GM12865 (cell line): ENCODE results near the gene LEMD2.

Experiments
- DNase-seq: peaks from one replicate; pipeline ENCODE4 v3.0.0; 2010; ENCODE audit warnings: low read depth
- H3K4me3 ChIP-seq: 2 replicates; pipeline ENCODE4 v1.5.1; 2011; ENCODE audit warnings: mild to moderate bottlenecking, low read depth, low read length, control low read depth
- TF ChIP-seq, protein P1 (sequence below): IDR thresholded peaks from 2 replicates; pipeline ENCODE4 v1.5.1; 2011; ENCODE audit warnings: low read length, control low read depth, low read depth, inconsistent platforms; ENCODE audit not compliant: insufficient read depth; ENCODE audit errors: missing control alignments

LEMD2 gene

DNA sequence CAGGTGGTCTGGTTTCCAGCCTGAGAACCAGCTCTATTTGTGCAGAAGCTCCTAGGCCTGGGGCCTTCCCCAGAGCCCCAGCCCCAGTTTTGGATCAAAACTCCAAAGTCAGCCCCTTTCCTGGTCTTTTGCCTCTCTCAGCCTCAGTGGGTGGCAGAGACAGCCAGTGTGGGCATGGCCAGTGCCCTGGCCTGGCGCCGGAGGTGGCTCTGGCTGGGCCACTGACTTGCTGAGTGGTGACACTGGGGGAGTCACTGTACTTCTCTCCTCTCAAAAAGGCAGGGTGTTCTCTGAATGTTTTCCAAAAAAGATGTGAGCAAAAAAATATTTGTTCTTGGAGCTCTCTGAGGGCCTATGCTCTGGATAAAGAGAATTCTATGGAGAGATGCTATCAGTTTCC lies 34.9 kb upstream of the LEMD2 start:
- no peak for DNase-seq
- H3K4me3 ChIP-seq = no peak overlapping the region
- TF ChIP-seq, protein P1, sequence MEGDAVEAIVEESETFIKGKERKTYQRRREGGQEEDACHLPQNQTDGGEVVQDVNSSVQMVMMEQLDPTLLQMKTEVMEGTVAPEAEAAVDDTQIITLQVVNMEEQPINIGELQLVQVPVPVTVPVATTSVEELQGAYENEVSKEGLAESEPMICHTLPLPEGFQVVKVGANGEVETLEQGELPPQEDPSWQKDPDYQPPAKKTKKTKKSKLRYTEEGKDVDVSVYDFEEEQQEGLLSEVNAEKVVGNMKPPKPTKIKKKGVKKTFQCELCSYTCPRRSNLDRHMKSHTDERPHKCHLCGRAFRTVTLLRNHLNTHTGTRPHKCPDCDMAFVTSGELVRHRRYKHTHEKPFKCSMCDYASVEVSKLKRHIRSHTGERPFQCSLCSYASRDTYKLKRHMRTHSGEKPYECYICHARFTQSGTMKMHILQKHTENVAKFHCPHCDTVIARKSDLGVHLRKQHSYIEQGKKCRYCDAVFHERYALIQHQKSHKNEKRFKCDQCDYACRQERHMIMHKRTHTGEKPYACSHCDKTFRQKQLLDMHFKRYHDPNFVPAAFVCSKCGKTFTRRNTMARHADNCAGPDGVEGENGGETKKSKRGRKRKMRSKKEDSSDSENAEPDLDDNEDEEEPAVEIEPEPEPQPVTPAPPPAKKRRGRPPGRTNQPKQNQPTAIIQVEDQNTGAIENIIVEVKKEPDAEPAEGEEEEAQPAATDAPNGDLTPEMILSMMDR = no peak

DNA sequence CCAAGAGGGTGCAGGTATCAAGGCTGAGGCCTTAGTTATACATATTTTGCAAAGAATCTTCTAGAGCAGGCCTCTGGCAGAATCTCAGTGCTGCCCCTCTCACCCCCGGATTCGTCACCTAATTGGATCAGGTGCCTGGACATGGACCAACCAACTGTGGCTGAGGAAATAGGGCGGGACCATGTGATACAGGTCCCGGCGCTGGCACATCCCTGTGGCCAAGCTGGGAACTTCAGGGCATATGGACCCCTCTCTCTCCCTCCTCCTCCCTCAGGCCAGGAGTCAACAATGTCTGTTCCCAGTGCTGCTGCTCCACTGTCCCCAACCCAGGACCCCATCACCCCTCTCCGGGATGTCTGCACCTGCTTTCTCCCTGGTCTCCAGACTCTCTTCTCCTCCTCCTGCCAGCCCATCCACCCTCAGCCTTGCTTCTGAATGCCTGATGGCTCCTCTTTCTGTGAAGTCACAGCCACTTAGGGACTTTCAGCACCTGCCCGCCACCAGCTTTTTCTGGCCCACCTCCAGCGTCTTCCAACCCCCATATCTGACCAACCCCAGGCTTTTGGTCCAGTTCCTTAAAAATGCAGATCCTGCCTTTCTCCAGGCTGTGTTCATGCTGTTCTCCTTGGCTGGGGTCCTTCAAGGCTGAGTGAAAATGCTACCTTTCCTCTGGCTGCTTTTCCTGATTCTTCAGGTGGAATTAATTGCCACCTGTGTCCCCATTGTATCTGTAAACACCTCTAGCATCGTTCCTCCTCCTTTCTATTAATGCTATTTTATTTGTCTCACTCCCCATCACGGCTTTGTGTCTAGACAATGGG lies 33.9 kb upstream of the LEMD2 start:
- no peak overlapping the region for H3K4me3 ChIP-seq
- TF ChIP-seq, protein P1 = no peak
- DNase-seq = peak; percentile 18

DNA sequence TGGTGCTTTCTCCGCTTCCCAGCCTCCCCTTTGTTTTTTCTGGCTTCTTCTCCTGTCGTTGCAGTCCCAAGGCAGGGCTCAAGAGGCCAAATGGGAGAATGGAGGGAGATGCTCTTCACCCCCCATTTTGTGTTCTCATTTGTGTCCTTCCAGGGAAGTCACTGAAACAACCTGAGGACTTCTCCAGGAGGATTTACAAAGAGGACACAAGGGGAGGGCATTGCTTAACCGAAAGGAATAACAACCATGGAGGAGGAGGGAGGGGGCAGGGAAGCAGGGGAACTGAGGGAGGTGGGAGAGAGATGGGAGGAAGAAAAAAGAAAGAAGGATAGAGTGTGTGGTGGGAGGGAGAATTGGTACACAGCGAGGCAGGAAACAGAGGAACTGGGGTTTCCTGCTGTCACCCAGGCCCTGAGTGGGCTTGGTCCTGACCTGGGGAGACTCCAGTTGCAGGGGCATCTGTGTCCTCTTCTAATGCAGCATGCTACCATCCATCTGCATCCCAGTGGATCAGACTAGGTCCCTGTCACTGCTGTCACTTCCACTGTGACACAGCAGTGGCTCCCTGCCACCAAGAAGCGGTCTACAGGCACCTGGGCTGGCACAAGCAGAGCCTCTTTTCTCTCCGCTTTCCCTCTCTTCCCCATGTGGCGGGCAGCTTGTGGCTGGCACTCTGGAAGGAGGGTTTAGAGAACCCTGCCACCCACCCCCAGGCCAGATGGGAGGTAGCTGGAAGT lies 32.0 kb upstream of the LEMD2 start:
- TF ChIP-seq, protein P1 = no peak
- no peak overlapping the region for H3K4me3 ChIP-seq

DNA sequence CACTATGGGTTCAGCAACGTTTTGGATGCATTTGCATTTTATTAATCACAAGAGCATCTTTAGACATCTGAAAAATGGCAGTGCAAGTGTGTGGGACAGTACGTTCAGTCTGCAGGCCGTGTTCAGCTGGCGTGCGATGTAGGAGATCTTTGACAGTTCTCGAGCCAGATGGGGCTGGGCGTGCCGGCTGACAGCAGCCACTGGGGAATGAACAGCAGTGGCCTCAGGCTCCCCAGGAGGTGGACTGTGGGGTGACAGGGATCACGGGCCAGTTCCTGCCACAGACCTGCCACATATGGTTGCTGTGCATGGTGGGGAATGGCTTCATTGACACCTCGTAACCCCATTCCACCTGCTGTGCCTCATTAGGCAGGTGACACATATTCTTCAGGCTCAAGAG lies 31.3 kb upstream of the LEMD2 start:
- TF ChIP-seq, protein P1 = no peak
- no peak for DNase-seq
- H3K4me3 ChIP-seq = no peak overlapping the region

More for the DNA sequence above, 32.0 kb upstream of the LEMD2 start:
- no peak for DNase-seq

DNA sequence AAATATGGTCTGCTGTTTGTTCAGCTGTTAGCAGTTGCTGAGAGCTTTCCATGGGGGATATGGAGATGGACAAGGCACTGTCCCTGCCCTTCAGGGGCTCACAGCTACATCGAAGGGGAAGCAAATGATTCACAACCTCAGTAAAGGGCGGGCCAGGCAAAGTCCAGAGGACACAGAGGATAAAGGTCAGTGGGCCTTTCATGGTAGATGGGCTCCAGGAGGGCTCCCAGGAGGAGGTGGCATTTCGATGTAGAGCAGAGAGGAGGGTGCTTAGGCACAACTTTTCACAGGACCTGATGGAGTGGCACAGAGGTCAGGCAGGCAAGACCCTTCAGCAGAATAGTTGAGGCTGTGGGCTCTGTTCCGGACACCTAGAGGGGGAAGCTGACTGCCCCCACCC lies 30.1 kb upstream of the LEMD2 start:
- no peak for DNase-seq
- TF ChIP-seq, protein P1 = no peak
- no peak overlapping the region for H3K4me3 ChIP-seq

DNA sequence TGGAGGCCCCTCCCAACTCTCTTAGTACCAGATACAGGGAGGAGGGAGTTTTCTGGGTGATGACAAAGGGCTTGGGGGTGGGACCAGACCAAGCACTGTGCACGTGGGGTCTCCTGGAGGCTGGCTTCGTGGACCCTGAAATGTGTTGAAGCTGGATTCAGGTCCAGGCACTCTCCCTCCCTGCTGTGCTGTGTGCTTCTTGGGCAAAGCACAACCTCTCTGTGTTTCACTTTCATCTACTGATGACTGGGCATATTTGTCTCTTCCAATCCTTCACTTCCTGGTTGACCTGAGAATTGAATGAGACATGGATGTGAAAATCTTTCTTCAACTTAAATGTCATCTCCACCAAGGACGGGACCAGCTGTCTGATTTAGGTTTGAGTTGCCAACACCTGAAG lies 29.4 kb upstream of the LEMD2 start:
- no peak overlapping the region for H3K4me3 ChIP-seq
- DNase-seq = no peak
- TF ChIP-seq, protein P1 = no peak
